ENCODE data around the gene IL22. TPM values are rescaled to one million over a fixed set of nuclear protein-coding genes. Genes with fewer than 3 reads are reported as not detected.

Gene IL22
- total and polyA plus RNA-seq, 7 experiments from 2014 or later: 1.8 TPM; not detected in 6

GRCh38 chr12:68237619-68238018 lies 15.8 kb downstream of the IL22 start:
- DNase-seq: no peak
- Mint-ChIP-seq H3K9me3 (peaks cover 0 to 6% (median 0%) of the 10 kb centered on the region in 11 donors), H3K27me3 (no peaks in the 10 kb centered on the region), H3K27ac (peak overlapping the region; percentile 67 to 99 (median 96)), H3K4me1 (peaks cover 35 to 78% (median 60%) of the 10 kb centered on the region in 7 donors), H3K4me3 (peak overlapping the region in 9 of 10 donors; percentile 63 to 97 (median 95)), H3K36me3 (peaks cover 0 to 16% (median 4%) of the 10 kb centered on the region in 5 donors)
- POLR2A ChIA-PET: interaction anchor here (0.7 to 1.4 kb wide), 2 partner anchors 8 to 46 kb away, joined by 3 read pairs; no protein-coding TSS in a partner anchor
- peak overlapping the region; percentile 67 for H3K27ac ChIP-seq (ENCODE audit: low read depth, low read length)
- no peak for ATAC-seq
- no peak overlapping the region for H3K4me3 ChIP-seq (ENCODE audit: low read length)
- H3K9me3 ChIP-seq (ENCODE audit: control insufficient read depth in 2 of 3, low read length in 3 of 3): no peaks in the 10 kb centered on the region
- H3K4me1 ChIP-seq (ENCODE audit: control insufficient read depth in 2 of 2, insufficient read depth in 2 of 2, low read length in 2 of 2): peaks cover 23 to 32% of the 10 kb centered on the region in 2 donors
- intact Hi-C loops (cut with micrococcal nuclease): loop anchor here (5.0 to 10.0 kb wide), 2 partner anchors 507 to 570 kb away; partner anchors contain the start of genes MDM2 (in 1 of the 2) and SLC35E3 (in 1 of the 2)
- CTCF ChIA-PET: no interaction called here
- no peaks in the 10 kb centered on the region for H3K27me3 ChIP-seq (ENCODE audit: control insufficient read depth in 2 of 2, insufficient read depth in 2 of 2, low read length in 2 of 2)
- H3K36me3 ChIP-seq (ENCODE audit: control insufficient read depth in 2 of 3, insufficient read depth in 3 of 3, low read length in 3 of 3): no peaks in the 10 kb centered on the region

GRCh38 chr12:68237078-68237477 lies 16.3 kb downstream of the IL22 start:
- peaks cover 0 to 16% (median 4%) of the 10 kb centered on the region in 5 donors for H3K36me3 Mint-ChIP-seq

GRCh38 chr12:68236421-68237059 lies 16.9 kb downstream of the IL22 start:
- Mint-ChIP-seq H3K27ac (peak overlapping the region; percentile 88 to 99 (median 96)), H3K4me1 (peaks cover 35 to 72% (median 60%) of the 10 kb centered on the region in 7 donors), H3K9me3 (peaks cover 0 to 5% (median 0%) of the 10 kb centered on the region in 11 donors), H3K4me3 (peak overlapping the region; percentile 82 to 97 (median 94)), H3K36me3 (peaks cover 0 to 16% (median 4%) of the 10 kb centered on the region in 5 donors), H3K27me3 (no peaks in the 10 kb centered on the region)
- H3K27me3 ChIP-seq (ENCODE audit: control insufficient read depth in 2 of 2, insufficient read depth in 2 of 2, low read length in 2 of 2): no peaks in the 10 kb centered on the region
- ATAC-seq (peak; percentile 84), DNase-seq (peak in 7 of 9 donors; percentile 58 to 78 (median 68))
- H3K4me1 ChIP-seq (ENCODE audit: control insufficient read depth in 2 of 2, insufficient read depth in 2 of 2, low read length in 2 of 2): peaks cover 23 to 32% of the 10 kb centered on the region in 2 donors
- H3K27ac ChIP-seq (ENCODE audit: low read depth, low read length): peak overlapping the region; percentile 67
- H3K4me3 ChIP-seq (ENCODE audit: low read length): peak overlapping the region; percentile 64
- CTCF ChIA-PET: interaction anchor here (1.4 kb wide), 2 partner anchors 81 to 84 kb away, joined by 4 to 5 read pairs; no protein-coding TSS in a partner anchor
- POLR2A ChIA-PET: interaction anchor here (0.6 to 1.8 kb wide), 6 partner anchors 9 to 143 kb away, joined by 3 to 5 read pairs (median 4); no protein-coding TSS in a partner anchor
- intact Hi-C loops (cut with micrococcal nuclease): loop anchor here (1.0 to 10.0 kb wide), 5 partner anchors 13 to 967 kb away; partner anchors contain the start of genes CAND1 (in 1 of the 2), MDM1 (in 1 of the 2), MDM2 (in 1 of the 2) and SLC35E3 (in 1 of the 2)
- H3K36me3 ChIP-seq (ENCODE audit: control insufficient read depth in 2 of 3, insufficient read depth in 3 of 3, low read length in 3 of 3): no peaks in the 10 kb centered on the region
- no peaks in the 10 kb centered on the region for H3K9me3 ChIP-seq (ENCODE audit: control insufficient read depth in 2 of 3, low read length in 3 of 3)

More at GRCh38 chr12:68237078-68237477, 16.3 kb downstream of the IL22 start:
- ChIA-PET CTCF (interaction anchor here (1.4 kb wide), 1 partner anchor 83 kb away, joined by 4 read pairs; no protein-coding TSS in a partner anchor), POLR2A (interaction anchor here (1.2 to 1.8 kb wide), 4 partner anchors 9 to 78 kb away, joined by 3 to 4 read pairs (median 3); no protein-coding TSS in a partner anchor)
- H3K4me3 Mint-ChIP-seq: peak overlapping the region; percentile 82 to 97 (median 94)
- H3K36me3 ChIP-seq (ENCODE audit: control insufficient read depth in 2 of 3, insufficient read depth in 3 of 3, low read length in 3 of 3): no peaks in the 10 kb centered on the region
- H3K27ac Mint-ChIP-seq: peak overlapping the region; percentile 88 to 99 (median 96)
- no peaks in the 10 kb centered on the region for H3K27me3 ChIP-seq (ENCODE audit: control insufficient read depth in 2 of 2, insufficient read depth in 2 of 2, low read length in 2 of 2)
- no peak for DNase-seq
- ATAC-seq: no peak
- peaks cover 23 to 32% of the 10 kb centered on the region in 2 donors for H3K4me1 ChIP-seq (ENCODE audit: control insufficient read depth in 2 of 2, insufficient read depth in 2 of 2, low read length in 2 of 2)
- no peaks in the 10 kb centered on the region for H3K27me3 Mint-ChIP-seq
- peak overlapping the region; percentile 64 for H3K4me3 ChIP-seq (ENCODE audit: low read length)
- intact Hi-C loops (cut with micrococcal nuclease): loop anchor here (5.0 to 10.0 kb wide), 2 partner anchors 508 to 570 kb away; partner anchors contain the start of genes MDM2 (in 1 of the 2) and SLC35E3 (in 1 of the 2)
- peaks cover 0 to 5% (median 0%) of the 10 kb centered on the region in 11 donors for H3K9me3 Mint-ChIP-seq
- H3K27ac ChIP-seq (ENCODE audit: low read depth, low read length): peak overlapping the region; percentile 67
- H3K9me3 ChIP-seq (ENCODE audit: control insufficient read depth in 2 of 3, low read length in 3 of 3): no peaks in the 10 kb centered on the region
- H3K4me1 Mint-ChIP-seq: peaks cover 35 to 75% (median 60%) of the 10 kb centered on the region in 7 donors

GRCh38 chr12:68235576-68235975 lies 17.8 kb downstream of the IL22 start:
- Mint-ChIP-seq H3K27me3 (no peaks in the 10 kb centered on the region), H3K4me1 (peaks cover 29 to 70% (median 51%) of the 10 kb centered on the region in 7 donors), H3K36me3 (peaks cover 0 to 10% (median 4%) of the 10 kb centered on the region in 5 donors), H3K27ac (peak overlapping the region in 8 of 9 donors; percentile 47 to 97 (median 95)), H3K9me3 (peaks cover 0 to 5% (median 0%) of the 10 kb centered on the region in 11 donors), H3K4me3 (peak overlapping the region; percentile 11 to 97 (median 94))
- H3K27me3 ChIP-seq (ENCODE audit: control insufficient read depth in 2 of 2, insufficient read depth in 2 of 2, low read length in 2 of 2): no peaks in the 10 kb centered on the region
- no peaks in the 10 kb centered on the region for H3K9me3 ChIP-seq (ENCODE audit: control insufficient read depth in 2 of 3, low read length in 3 of 3)
- DNase-seq (no peak), ATAC-seq (no peak)
- no peak overlapping the region for H3K27ac ChIP-seq (ENCODE audit: low read depth, low read length)
- no peaks in the 10 kb centered on the region for H3K36me3 ChIP-seq (ENCODE audit: control insufficient read depth in 2 of 3, insufficient read depth in 3 of 3, low read length in 3 of 3)
- H3K4me3 ChIP-seq (ENCODE audit: low read length): no peak overlapping the region
- ChIA-PET CTCF (interaction anchor here (0.5 to 1.4 kb wide), 3 partner anchors 62 to 85 kb away, joined by 4 to 6 read pairs (median 5); no protein-coding TSS in a partner anchor), POLR2A (interaction anchor here (0.7 to 1.8 kb wide), 3 partner anchors 12 to 60 kb away, joined by 3 to 4 read pairs (median 4); no protein-coding TSS in a partner anchor)
- H3K4me1 ChIP-seq (ENCODE audit: control insufficient read depth in 2 of 2, insufficient read depth in 2 of 2, low read length in 2 of 2): peaks cover 14 to 23% of the 10 kb centered on the region in 2 donors
- intact Hi-C loops (cut with micrococcal nuclease): loop anchor here (5.0 to 10.0 kb wide), 2 partner anchors 509 to 572 kb away; partner anchors contain the start of genes MDM2 (in 1 of the 2) and SLC35E3 (in 1 of the 2)

- no peak overlapping the region for H3K27ac ChIP-seq (ENCODE audit: low read depth, low read length)
- Mint-ChIP-seq H3K4me1 (peaks cover 21 to 59% (median 43%) of the 10 kb centered on the region in 7 donors), H3K27me3 (no peaks in the 10 kb centered on the region), H3K27ac (peak overlapping the region in 2 of 9 donors; percentile 0 to 43), H3K36me3 (peaks cover 0 to 12% (median 4%) of the 10 kb centered on the region in 5 donors), H3K9me3 (peaks cover 0 to 5% (median 0%) of the 10 kb centered on the region in 11 donors), H3K4me3 (peak overlapping the region in 1 of 10 donors; percentile 3)
- peaks cover 12 to 18% of the 10 kb centered on the region in 2 donors for H3K4me1 ChIP-seq (ENCODE audit: control insufficient read depth in 2 of 2, insufficient read depth in 2 of 2, low read length in 2 of 2)
- H3K9me3 ChIP-seq (ENCODE audit: control insufficient read depth in 2 of 3, low read length in 3 of 3): no peaks in the 10 kb centered on the region
- no peaks in the 10 kb centered on the region for H3K27me3 ChIP-seq (ENCODE audit: control insufficient read depth in 2 of 2, insufficient read depth in 2 of 2, low read length in 2 of 2)
- DNase-seq (peak in 1 of 9 donors; percentile 20), ATAC-seq (peak; percentile 39)
- intact Hi-C loops (cut with micrococcal nuclease): loop anchor here in 1 of 2 donors (5.0 to 10.0 kb wide), 2 partner anchors 218 to 511 kb away; partner anchors contain the start of gene SLC35E3
- CTCF ChIA-PET: interaction anchor here (0.8 to 1.6 kb wide), 2 partner anchors 11 to 12 kb away, joined by 4 read pairs; no protein-coding TSS in a partner anchor
- H3K4me3 ChIP-seq (ENCODE audit: low read length): no peak overlapping the region
- H3K36me3 ChIP-seq (ENCODE audit: control insufficient read depth in 2 of 3, insufficient read depth in 3 of 3, low read length in 3 of 3): no peaks in the 10 kb centered on the region
- POLR2A ChIA-PET: no interaction called here
These were observed 19.3 kb downstream of the IL22 start for GRCh38 chr12:68234140-68234539.

GRCh38 chr12:68233498-68233897 lies 19.9 kb downstream of the IL22 start:
- ATAC-seq (no peak), DNase-seq (no peak)
- ChIA-PET POLR2A (no interaction called here), CTCF (interaction anchor here (0.8 to 2.7 kb wide), 3 partner anchors 10 to 84 kb away, joined by 4 to 12 read pairs (median 4); no protein-coding TSS in a partner anchor)
- Histone ChIP-seq H3K4me1 (ENCODE audit: control insufficient read depth in 2 of 2, insufficient read depth in 2 of 2, low read length in 2 of 2) (peaks cover 12 to 18% of the 10 kb centered on the region in 2 donors), H3K27me3 (ENCODE audit: control insufficient read depth in 2 of 2, insufficient read depth in 2 of 2, low read length in 2 of 2) (no peaks in the 10 kb centered on the region), H3K36me3 (ENCODE audit: control insufficient read depth in 2 of 3, insufficient read depth in 3 of 3, low read length in 3 of 3) (no peaks in the 10 kb centered on the region), H3K27ac (ENCODE audit: low read depth, low read length) (no peak overlapping the region), H3K9me3 (ENCODE audit: control insufficient read depth in 2 of 3, low read length in 3 of 3) (no peaks in the 10 kb centered on the region), H3K4me3 (ENCODE audit: low read length) (no peak overlapping the region)
- Mint-ChIP-seq H3K27ac (no peak overlapping the region), H3K4me3 (no peak overlapping the region), H3K27me3 (no peaks in the 10 kb centered on the region), H3K36me3 (peaks cover 0 to 12% (median 4%) of the 10 kb centered on the region in 5 donors), H3K4me1 (peaks cover 20 to 55% (median 41%) of the 10 kb centered on the region in 7 donors), H3K9me3 (peaks cover 0 to 3% (median 0%) of the 10 kb centered on the region in 11 donors)
- intact Hi-C loops (cut with micrococcal nuclease): loop anchor here in 1 of 2 donors (5.0 to 10.0 kb wide), 2 partner anchors 219 to 511 kb away; partner anchors contain the start of gene SLC35E3

Measured in naive thymus-derived CD4-positive, alpha-beta T cell (primary cell).